Astrocyte of the spinal cord (primary cell): Measurements from ENCODE around the gene APBA2.
A peak's percentile ranks its signal among the peaks of the same experiment; 100 is the strongest.

ENCODE experiments used
- DNase-seq: peaks from one replicate; pipeline ENCODE4 v3.0.0; 2011; ENCODE audit warnings: low read depth, low spot score
- H3K4me3 ChIP-seq: 2 replicates; pipeline ENCODE4 v1.5.1; 2011; ENCODE audit warnings: low read depth, mild to moderate bottlenecking, low read length, moderate library complexity
- in situ Hi-C: cut with HindIII; loops from 2 replicates; pipeline ENCODE4 v1.10.0; 2017; ENCODE audit warnings: low sequenced_read_pairs
- TF ChIP-seq, protein P1 (sequence below): IDR thresholded peaks from 2 replicates; pipeline ENCODE4 v1.5.1; 2012; ENCODE audit warnings: low read depth, mild to moderate bottlenecking, low read length, inconsistent platforms

Gene APBA2

DNA sequence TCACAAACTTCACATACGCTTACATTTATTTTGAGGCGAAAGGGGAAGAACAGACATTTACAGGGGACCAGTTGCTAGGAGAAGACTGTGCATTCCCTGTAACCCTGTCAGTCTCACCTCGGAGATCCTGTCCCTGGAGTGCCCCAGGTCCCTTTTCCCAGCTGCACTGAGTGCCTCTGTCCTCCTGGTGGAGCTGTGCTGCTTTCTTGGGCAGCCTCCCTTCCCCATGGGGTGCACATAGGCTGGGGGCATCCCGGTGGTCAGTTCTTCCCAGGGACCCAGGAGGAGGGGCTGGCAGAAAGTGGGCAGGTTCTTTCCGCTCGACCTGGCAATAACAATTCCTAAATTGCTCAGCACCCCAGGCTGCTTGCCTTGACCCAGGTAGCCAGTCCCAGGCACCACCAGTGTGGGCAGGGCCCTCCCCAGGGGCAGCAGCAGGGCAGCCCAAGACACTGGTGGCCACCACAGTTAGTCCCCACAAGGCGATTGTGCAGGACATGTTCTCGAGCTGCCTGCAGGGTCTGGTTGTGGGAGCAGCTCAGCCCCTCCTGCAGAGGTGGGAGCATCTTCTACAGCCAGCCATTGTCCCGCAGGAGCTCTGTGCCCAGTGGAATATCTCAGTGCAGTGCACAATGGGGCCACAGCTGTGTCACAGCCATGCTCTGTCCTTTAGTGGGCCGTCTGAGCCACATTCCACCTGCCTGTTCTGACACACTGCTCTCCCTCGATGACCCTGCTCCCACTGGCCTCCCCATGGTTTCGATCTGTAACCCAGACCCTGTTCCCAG lies 36.3 kb downstream of the APBA2 start:
- TF ChIP-seq, protein P1, sequence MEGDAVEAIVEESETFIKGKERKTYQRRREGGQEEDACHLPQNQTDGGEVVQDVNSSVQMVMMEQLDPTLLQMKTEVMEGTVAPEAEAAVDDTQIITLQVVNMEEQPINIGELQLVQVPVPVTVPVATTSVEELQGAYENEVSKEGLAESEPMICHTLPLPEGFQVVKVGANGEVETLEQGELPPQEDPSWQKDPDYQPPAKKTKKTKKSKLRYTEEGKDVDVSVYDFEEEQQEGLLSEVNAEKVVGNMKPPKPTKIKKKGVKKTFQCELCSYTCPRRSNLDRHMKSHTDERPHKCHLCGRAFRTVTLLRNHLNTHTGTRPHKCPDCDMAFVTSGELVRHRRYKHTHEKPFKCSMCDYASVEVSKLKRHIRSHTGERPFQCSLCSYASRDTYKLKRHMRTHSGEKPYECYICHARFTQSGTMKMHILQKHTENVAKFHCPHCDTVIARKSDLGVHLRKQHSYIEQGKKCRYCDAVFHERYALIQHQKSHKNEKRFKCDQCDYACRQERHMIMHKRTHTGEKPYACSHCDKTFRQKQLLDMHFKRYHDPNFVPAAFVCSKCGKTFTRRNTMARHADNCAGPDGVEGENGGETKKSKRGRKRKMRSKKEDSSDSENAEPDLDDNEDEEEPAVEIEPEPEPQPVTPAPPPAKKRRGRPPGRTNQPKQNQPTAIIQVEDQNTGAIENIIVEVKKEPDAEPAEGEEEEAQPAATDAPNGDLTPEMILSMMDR = peak; percentile 42
- H3K4me3 ChIP-seq = no peak overlapping the region
- in situ Hi-C loops = no loop called here
- DNase-seq = no peak

DNA sequence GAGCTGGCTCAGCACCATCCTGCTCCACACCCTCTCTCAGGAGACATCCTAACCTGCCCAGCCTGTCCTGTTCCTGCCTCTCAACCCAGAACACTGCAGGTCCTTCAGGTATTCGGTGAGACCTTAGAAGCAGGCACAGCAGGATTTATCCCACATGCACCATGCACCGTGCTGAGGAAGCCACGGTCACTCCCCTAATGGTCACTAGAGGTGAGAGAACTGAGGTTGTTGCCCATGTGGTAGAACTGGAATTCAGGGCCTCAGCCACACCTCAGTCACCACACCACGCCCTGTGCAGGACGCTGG lies 36.9 kb downstream of the APBA2 start:
- TF ChIP-seq, protein P1 = no peak
- no peak for DNase-seq
- in situ Hi-C loops = no loop called here
- no peak overlapping the region for H3K4me3 ChIP-seq

DNA sequence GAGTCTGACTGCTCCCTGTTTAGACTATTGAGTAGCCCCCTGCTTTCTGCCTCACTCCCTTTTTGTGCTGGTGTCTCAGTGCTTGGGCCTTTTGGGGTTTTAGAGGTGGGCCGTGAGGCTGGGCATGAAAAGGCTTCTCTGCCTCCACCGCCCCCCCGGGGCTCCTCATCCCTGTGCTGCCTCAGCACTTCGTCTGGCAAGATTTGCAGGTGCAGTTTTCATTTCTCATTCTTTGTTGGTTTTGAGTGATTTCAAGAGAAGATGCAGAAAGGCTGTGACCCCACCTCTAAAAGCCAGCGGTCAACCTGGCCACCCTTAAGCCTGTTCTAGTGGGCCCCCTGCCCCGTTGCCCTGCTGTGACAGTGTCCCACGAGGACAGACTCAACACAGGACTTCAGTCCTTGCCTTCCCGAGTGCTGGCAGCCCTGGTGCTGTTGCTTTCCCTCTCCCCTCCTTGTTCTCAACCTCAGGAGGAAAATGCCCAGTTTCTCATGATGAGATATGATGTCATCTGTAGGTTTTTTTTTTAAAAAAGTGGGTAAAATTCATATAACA lies 38.0 kb downstream of the APBA2 start:
- no peak overlapping the region for H3K4me3 ChIP-seq
- TF ChIP-seq, protein P1 = no peak
- no peak for DNase-seq
- in situ Hi-C loops = no loop called here

DNA sequence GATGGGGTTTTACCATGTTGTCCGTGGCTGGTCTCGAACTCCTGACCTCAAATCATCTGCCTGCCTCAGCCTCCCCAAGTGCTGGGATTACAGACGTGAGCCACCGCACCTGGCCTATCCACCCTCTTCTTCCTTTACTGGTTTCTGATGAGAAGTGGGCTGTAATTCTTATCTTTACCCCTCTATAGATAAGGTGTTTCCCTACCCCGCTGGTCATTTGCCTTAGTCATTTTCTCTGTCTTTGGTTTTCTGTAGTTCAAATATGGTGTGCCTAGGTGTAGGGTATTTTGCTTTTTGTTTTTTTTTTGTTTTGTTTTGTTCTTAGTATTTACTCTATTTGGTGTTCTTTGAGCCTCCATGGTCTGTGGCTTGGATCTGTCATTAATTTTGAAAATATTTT lies 41.3 kb downstream of the APBA2 start:
- H3K4me3 ChIP-seq = no peak overlapping the region
- DNase-seq = no peak
- TF ChIP-seq, protein P1 = no peak
- in situ Hi-C loops = no loop called here

DNA sequence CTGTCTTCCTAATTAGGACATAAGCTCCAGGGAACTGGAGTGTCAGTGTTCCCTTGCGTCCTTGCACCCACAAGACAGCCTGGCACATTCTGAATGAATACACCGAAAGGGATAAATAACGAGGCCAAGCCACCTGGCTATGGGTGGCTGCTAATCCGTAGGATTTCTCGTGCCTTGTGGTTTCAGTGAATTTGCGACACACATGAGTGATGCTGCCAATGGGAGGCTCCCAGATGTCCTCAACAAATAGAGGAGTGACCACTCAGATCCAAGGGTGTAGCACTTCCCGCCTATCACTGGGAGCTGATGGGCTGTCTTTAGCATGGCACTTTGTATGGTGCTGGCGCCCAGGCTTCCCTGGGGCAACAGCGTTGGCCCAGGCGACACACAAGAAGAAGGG lies 43.4 kb downstream of the APBA2 start:
- no peak for DNase-seq
- TF ChIP-seq, protein P1 = no peak
- no peak overlapping the region for H3K4me3 ChIP-seq
- in situ Hi-C loops = no loop called here

DNA sequence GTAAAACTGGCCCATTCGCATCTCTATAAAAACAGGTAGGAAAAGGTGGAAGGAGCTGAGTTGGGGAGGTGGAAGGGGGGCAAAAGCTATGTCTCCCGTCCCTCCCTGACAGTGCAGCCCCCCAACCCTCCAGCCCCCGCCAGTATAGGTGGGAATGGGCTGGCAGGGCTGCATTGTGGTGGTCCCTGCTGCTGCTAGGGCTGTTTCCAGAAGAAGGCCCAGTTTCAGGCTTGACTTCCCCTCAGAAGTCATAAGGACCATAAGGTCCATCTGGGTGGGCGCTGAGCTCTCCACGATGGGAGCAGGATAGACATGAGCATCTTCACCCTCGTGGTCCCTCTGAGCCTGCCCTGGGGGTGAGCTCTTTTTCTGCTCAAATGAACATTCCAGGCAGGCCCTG lies 44.2 kb downstream of the APBA2 start:
- TF ChIP-seq, protein P1 = no peak
- H3K4me3 ChIP-seq = no peak overlapping the region
- no peak for DNase-seq
- in situ Hi-C loops = no loop called here
